Dermis microvascular lymphatic vessel endothelial cell (primary cell): ENCODE data around the gene SPRED2. TPM values are rescaled to one million over a fixed set of nuclear protein-coding genes. Genes with fewer than 3 reads are reported as not detected.

Source experiments
- DNase-seq, 2 donors: peaks; one replicate each; pipeline versions ENCODE4 v3.0.0 to v3.0.0-alpha.2; 2010; ENCODE audit warnings: low read depth in 2 of 2
- total RNA-seq: library from RNA; depleted of rRNA; stranded (reverse); fragments of >200 nt; gene quantifications from 2 replicates; pipeline ENCODE4 v1.2.1, GENCODE V29; 2014

Gene SPRED2
- total RNA-seq, 1 donor from 2014 or later, result 1.5 TPM

- DNase-seq, result no peak
These were observed 119.1 kb downstream of the SPRED2 start for GRCh38 chr2:65313126-65313953.

GRCh38 chr2:65311596-65311995, 120.8 kb downstream of the SPRED2 start:
- DNase-seq, result no peak

- DNase-seq, result no peak
These were observed 121.3 kb downstream of the SPRED2 start for GRCh38 chr2:65311049-65311448.

- no peak for DNase-seq
These were observed 122.7 kb downstream of the SPRED2 start for GRCh38 chr2:65309699-65310098.

GRCh38 chr2:65305934-65306333, 126.5 kb downstream of the SPRED2 start:
- DNase-seq, result no peak

- no peak for DNase-seq
These were observed 131.4 kb downstream of the SPRED2 start for GRCh38 chr2:65300761-65301711.

GRCh38 chr2:65300134-65300760, 132.2 kb downstream of the SPRED2 start:
- no peak for DNase-seq

GRCh38 chr2:65299246-65299645, 133.2 kb downstream of the SPRED2 start:
- DNase-seq, result no peak

GRCh38 chr2:65298089-65298488, 134.3 kb downstream of the SPRED2 start:
- DNase-seq, result no peak

GRCh38 chr2:65297544-65297943, 134.9 kb downstream of the SPRED2 start:
- no peak for DNase-seq

- DNase-seq, result no peak
These were observed 135.4 kb downstream of the SPRED2 start for GRCh38 chr2:65296971-65297370.

GRCh38 chr2:65294701-65295100, 137.7 kb downstream of the SPRED2 start:
- no peak for DNase-seq

GRCh38 chr2:65294136-65294535, 138.3 kb downstream of the SPRED2 start:
- DNase-seq, result no peak

- no peak for DNase-seq
These were observed 139.0 kb downstream of the SPRED2 start for GRCh38 chr2:65293376-65293775.

- DNase-seq, result no peak
These were observed 139.9 kb downstream of the SPRED2 start for GRCh38 chr2:65292461-65293011.

- DNase-seq, result no peak
These were observed 140.3 kb downstream of the SPRED2 start for GRCh38 chr2:65292106-65292400.

- no peak for DNase-seq
These were observed 140.9 kb downstream of the SPRED2 start for GRCh38 chr2:65291216-65292105.

- no peak for DNase-seq
These were observed 145.0 kb downstream of the SPRED2 start for GRCh38 chr2:65287364-65287763.

- DNase-seq, result no peak
These were observed 149.8 kb downstream of the SPRED2 start for GRCh38 chr2:65282477-65283053.

GRCh38 chr2:65281627-65282351, 150.6 kb downstream of the SPRED2 start:
- no peak for DNase-seq
